AG04450 (cell line): Measurements from ENCODE around the gene LRRC32. TPM values are rescaled to one million over a fixed set of nuclear protein-coding genes. Genes with fewer than 3 reads are reported as not detected.
A peak's percentile ranks its signal among the peaks of the same experiment; 100 is the strongest.

Experiments
- CTCF ChIA-PET: fragments of 300-600, 350-600 bp; formaldehyde crosslinking; extraction: SDS; loops from one replicate; lab custom pipeline; 2022; ENCODE audit warnings: antibody characterized with exemption, inconsistent platforms; lab: Charles Lee
- POLR2A ChIA-PET: fragments of 350-600 bp; formaldehyde crosslinking; extraction: SDS; loops from one replicate; lab custom pipeline; 2021; ENCODE audit warnings: antibody characterized with exemption, inconsistent platforms; lab: Yijun Ruan, JAX
- DNase-seq: peaks from one replicate; pipeline ENCODE4 v3.0.0-alpha.2; 2011; ENCODE audit warnings: low read depth, low spot score
- H3K27ac ChIP-seq: one replicate; pipeline ENCODE4 v1.5.1; 2012; ENCODE audit warnings: low read depth, low read length, control low read depth
- H3K27me3 ChIP-seq: one replicate; pipeline ENCODE4 v1.6.0; 2012; ENCODE audit warnings: low read length; ENCODE audit not compliant: control insufficient read depth, insufficient read depth
- H3K4me3 ChIP-seq: 2 replicates; pipeline ENCODE4 v1.5.1; 2011; ENCODE audit warnings: mild to moderate bottlenecking, low read depth, low read length, control low read depth
- H3K9me3 ChIP-seq: 2 replicates; pipeline ENCODE4 v1.5.1; 2012; ENCODE audit warnings: low read length; ENCODE audit not compliant: control insufficient read depth, insufficient read depth
- polyA plus RNA-seq: library from polyadenylated mRNA; depleted of rRNA; stranded (reverse); fragments of >200 nt; gene quantifications from 2 replicates; pipeline ENCODE4 v1.2.3, GENCODE V29; 2011
- TF ChIP-seq, protein P1 (sequence below): IDR thresholded peaks from 2 replicates; pipeline ENCODE4 v1.5.1; 2011; ENCODE audit warnings: low read depth, low read length, control low read depth, inconsistent platforms

LRRC32 gene
- polyA plus RNA-seq, 1 experiment = 10.9 TPM

DNA sequence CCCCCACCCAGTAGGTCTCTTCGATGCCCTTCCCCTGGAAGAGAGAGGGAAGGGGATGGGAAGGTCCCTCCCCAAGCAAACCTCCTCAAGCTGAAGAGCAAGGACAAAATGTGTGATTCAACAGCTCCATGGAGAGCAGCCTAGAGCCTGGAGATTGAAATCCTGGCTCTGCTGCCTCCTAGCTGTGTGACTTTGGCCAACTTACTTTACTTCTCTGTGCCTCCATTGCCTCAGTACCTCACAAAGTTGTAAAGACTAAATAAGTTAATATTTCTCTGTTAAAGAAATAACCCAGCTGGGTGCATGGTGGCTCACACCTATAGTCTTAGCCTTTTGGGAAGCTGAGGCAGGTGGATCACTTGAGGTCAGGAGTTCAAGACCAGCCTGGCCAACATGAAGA is 21.1 kb upstream of the LRRC32 start:
- H3K4me3 ChIP-seq = no peak overlapping the region
- CTCF ChIA-PET = interaction anchor here (1.0 to 1.6 kb wide), 2 partner anchors 10 to 13 kb away, joined by 4 read pairs; no protein-coding TSS in a partner anchor
- TF ChIP-seq, protein P1, sequence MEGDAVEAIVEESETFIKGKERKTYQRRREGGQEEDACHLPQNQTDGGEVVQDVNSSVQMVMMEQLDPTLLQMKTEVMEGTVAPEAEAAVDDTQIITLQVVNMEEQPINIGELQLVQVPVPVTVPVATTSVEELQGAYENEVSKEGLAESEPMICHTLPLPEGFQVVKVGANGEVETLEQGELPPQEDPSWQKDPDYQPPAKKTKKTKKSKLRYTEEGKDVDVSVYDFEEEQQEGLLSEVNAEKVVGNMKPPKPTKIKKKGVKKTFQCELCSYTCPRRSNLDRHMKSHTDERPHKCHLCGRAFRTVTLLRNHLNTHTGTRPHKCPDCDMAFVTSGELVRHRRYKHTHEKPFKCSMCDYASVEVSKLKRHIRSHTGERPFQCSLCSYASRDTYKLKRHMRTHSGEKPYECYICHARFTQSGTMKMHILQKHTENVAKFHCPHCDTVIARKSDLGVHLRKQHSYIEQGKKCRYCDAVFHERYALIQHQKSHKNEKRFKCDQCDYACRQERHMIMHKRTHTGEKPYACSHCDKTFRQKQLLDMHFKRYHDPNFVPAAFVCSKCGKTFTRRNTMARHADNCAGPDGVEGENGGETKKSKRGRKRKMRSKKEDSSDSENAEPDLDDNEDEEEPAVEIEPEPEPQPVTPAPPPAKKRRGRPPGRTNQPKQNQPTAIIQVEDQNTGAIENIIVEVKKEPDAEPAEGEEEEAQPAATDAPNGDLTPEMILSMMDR = no peak
- no peaks in the 10 kb centered on the region; the same call in 1 of the 2 replicates for H3K9me3 ChIP-seq
- no peak overlapping the region for H3K27ac ChIP-seq
- POLR2A ChIA-PET = no interaction called here
- peaks cover 4% of the 10 kb centered on the region for H3K27me3 ChIP-seq
- no peak for DNase-seq

DNA sequence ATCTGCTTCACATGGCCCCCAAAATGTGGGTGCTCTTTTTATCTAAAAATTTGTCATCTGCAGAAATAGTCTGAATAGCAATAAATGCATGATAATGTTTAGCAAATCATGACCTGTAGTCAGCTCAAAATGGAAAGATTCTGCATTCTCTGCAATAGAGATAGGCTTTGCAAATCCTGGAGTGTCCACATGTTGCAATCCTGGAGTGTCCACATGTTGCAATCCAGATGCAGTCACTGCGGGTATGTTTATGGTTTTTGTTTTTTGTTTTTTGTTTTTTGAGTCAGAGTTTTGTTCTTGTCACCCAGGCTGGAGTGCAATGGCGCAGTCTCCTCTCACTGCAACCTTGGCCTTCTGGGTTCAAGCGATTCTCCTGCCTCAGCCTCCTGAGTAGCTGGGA is 20.2 kb upstream of the LRRC32 start:
- POLR2A ChIA-PET = no interaction called here
- CTCF ChIA-PET = interaction anchor here (1.0 to 1.6 kb wide), 2 partner anchors 9 to 13 kb away, joined by 4 read pairs; no protein-coding TSS in a partner anchor
- peak; percentile 65 for DNase-seq
- Histone ChIP-seq H3K4me3 (no peak overlapping the region), H3K27ac (no peak overlapping the region), H3K9me3 (no peaks in the 10 kb centered on the region; the same call in 1 of the 2 replicates), H3K27me3 (peaks cover 10% of the 10 kb centered on the region)
- TF ChIP-seq, protein P1 = no peak

DNA sequence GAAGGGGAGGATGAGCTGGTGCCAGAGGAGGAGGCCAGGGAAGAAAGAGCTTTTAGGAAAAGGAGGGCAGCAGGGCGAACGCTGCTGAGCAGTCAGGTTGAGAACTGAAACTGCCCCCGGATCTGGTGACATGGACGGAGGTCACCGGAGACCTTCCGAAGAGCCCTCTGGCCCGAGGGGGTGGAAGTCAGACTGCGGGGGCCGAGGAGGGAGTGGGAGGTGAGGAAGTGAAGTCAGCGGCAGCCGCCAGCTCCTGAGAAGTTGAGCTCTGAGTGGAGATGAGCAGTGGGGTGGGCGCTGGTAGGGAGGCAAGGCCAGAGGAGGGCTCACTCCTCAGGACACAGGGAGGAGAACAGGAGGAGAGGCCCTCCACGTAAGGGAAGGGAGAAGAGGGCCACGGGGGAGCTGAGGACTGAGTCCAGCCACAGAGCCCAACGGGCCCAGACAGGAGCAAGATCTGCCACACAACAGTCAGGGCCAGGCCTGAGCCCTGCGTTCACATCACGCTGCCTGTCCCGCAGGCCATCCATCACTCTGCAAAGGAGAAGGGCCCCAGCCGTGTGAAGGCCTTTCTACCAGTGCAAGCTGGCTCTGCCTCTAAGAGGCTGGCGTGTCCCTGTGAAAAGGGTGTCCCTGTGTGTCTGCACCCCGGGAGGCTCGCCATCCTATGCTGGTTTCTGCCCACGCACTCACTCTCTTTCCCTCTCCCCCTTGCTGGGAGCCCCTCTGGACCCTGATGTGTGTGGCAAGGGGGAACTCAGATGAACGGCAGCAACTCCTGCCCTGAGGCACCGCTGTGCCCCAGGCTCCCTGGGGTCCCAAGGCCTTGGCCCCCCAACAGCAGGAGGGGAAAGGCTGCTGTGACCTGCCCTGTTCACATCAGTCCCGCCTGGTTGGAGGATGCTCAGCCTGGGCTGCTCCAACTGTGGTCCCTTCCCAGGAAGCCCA is 19.0 kb upstream of the LRRC32 start:
- ChIA-PET POLR2A (no interaction called here), CTCF (interaction anchor here (1.6 kb wide), 1 partner anchor 8 kb away, joined by 4 read pairs; no protein-coding TSS in a partner anchor)
- DNase-seq = no peak
- TF ChIP-seq, protein P1 = no peak
- Histone ChIP-seq H3K27ac (no peak overlapping the region), H3K9me3 (peaks cover 2% of the 10 kb centered on the region), H3K4me3 (no peak overlapping the region), H3K27me3 (peaks cover 10% of the 10 kb centered on the region)

DNA sequence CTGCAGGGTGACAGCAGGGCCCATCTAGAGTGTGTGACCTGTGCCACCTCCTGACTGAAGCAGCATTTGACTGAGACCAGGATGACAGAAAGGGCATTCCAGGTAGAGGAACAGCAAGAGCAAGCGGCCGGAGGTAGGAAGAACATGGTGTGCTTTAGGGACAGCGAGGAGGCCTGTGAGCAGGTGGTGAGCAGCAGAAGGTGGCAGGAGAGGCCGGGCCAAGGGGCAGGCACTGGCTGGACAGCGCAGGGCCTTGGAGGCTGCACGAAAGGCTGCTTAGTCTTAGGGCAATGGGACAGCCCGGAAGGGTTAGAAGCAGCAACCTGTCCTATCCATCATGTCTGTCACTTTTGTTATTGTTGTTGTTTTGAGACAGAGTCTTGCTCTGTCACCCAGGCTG is 17.6 kb upstream of the LRRC32 start:
- CTCF ChIA-PET = interaction anchor here (1.0 kb wide), 1 partner anchor 231 kb away, joined by 3 read pairs; no protein-coding TSS in a partner anchor
- peaks cover 8% of the 10 kb centered on the region for H3K9me3 ChIP-seq

More for the DNA sequence above, 17.6 kb upstream of the LRRC32 start:
- TF ChIP-seq, protein P1 = no peak
- no peak overlapping the region for H3K4me3 ChIP-seq
- POLR2A ChIA-PET = no interaction called here
- no peak overlapping the region for H3K27ac ChIP-seq
- H3K27me3 ChIP-seq = peaks cover 10% of the 10 kb centered on the region
- DNase-seq = no peak
